ENCODE results near the gene ATG4C. TPM values are rescaled to one million over a fixed set of nuclear protein-coding genes. Genes with fewer than 3 reads are reported as not detected.

ATG4C gene
- total RNA-seq, 4 donors from 2014 or later: 0.95 to 7.5 (median 5.7) TPM

- Histone ChIP-seq H3K36me3 (no peaks in the 10 kb centered on the region), H3K4me1 (no peaks in the 10 kb centered on the region), H3K4me3 (no peak overlapping the region), H3K27ac (no peak overlapping the region), H3K9me3 (no peaks in the 10 kb centered on the region), H3K27me3 (no peaks in the 10 kb centered on the region)
- intact Hi-C loops (cut with DNase I): no loop called here
- no peak for DNase-seq
- TF ChIP-seq POLR2A (IDR thresholded peaks at IDR 0.05) (no peak), CTCF (IDR thresholded peaks at IDR 0.05) (no peak)
- WGBS, 2 donors: 24 to 33% methylated on average over 1 of the region's 1 CpG
These were observed 10.1 kb downstream of the ATG4C start for GRCh38 chr1:62794053-62794452.

GRCh38 chr1:62796221-62796620 lies 12.3 kb downstream of the ATG4C start:
- TF ChIP-seq CTCF (IDR thresholded peaks at IDR 0.05) (no peak), POLR2A (IDR thresholded peaks at IDR 0.05) (no peak)
- Histone ChIP-seq H3K9me3 (no peaks in the 10 kb centered on the region), H3K27ac (no peak overlapping the region), H3K4me3 (no peak overlapping the region), H3K27me3 (no peaks in the 10 kb centered on the region), H3K4me1 (no peaks in the 10 kb centered on the region), H3K36me3 (no peaks in the 10 kb centered on the region)
- intact Hi-C loops (cut with DNase I): no loop called here
- DNase-seq: no peak

GRCh38 chr1:62799688-62800087 lies 15.8 kb downstream of the ATG4C start:
- H3K36me3 ChIP-seq: peaks cover 0 to 11% (median 0%) of the 10 kb centered on the region in 3 donors
- no peaks in the 10 kb centered on the region for H3K27me3 ChIP-seq
- no peak for DNase-seq
- H3K9me3 ChIP-seq: no peaks in the 10 kb centered on the region
- H3K4me1 ChIP-seq: no peaks in the 10 kb centered on the region
- no peak overlapping the region for H3K27ac ChIP-seq
- intact Hi-C loops (cut with DNase I): no loop called here
- WGBS, 2 donors: 79 to 92% methylated on average over 2 of the region's 2 CpGs
- H3K4me3 ChIP-seq: no peak overlapping the region
- no peak for TF ChIP-seq CTCF (IDR thresholded peaks at IDR 0.05)
- TF ChIP-seq POLR2A (IDR thresholded peaks at IDR 0.05): no peak

- no peak overlapping the region for H3K4me3 ChIP-seq
- H3K27me3 ChIP-seq: no peaks in the 10 kb centered on the region
- intact Hi-C loops (cut with DNase I): no loop called here
- no peak for DNase-seq
- peaks cover 0 to 11% (median 0%) of the 10 kb centered on the region in 3 donors for H3K36me3 ChIP-seq
- WGBS, 2 donors: 74 to 85% methylated on average over 3 of the region's 3 CpGs
- no peaks in the 10 kb centered on the region for H3K4me1 ChIP-seq
- H3K27ac ChIP-seq: no peak overlapping the region
- no peaks in the 10 kb centered on the region for H3K9me3 ChIP-seq
- TF ChIP-seq CTCF (IDR thresholded peaks at IDR 0.05) (no peak), POLR2A (IDR thresholded peaks at IDR 0.05) (no peak)
These were observed 16.3 kb downstream of the ATG4C start for GRCh38 chr1:62800281-62800680.

- no peak for DNase-seq
- peak overlapping the region in 2 of 4 donors; percentile 7 to 29 for H3K27ac ChIP-seq
- intact Hi-C loops (cut with DNase I): no loop called here
These were observed 16.9 kb downstream of the ATG4C start for GRCh38 chr1:62800825-62801306.

More at GRCh38 chr1:62800825-62801306, 16.9 kb downstream of the ATG4C start:
- TF ChIP-seq CTCF (IDR thresholded peaks at IDR 0.05) (no peak), POLR2A (IDR thresholded peaks at IDR 0.05) (no peak)
- 61 to 65% methylated on average over 3 of the region's 3 CpGs for WGBS, 2 donors
- Histone ChIP-seq H3K4me1 (no peaks in the 10 kb centered on the region), H3K9me3 (no peaks in the 10 kb centered on the region), H3K4me3 (no peak overlapping the region), H3K27me3 (no peaks in the 10 kb centered on the region), H3K36me3 (peaks cover 0 to 11% (median 0%) of the 10 kb centered on the region in 3 donors)

Data from esophagus squamous epithelium (tissue), 5 donors.